ENCODE results near the gene PRDM1.

The PRDM1 gene

GRCh38 chr6:106113256-106113959 is 27.3 kb downstream of the PRDM1 start:
- H3K79me2 ChIP-seq (ENCODE audit: insufficient read depth, low read length), result no peaks in the 10 kb centered on the region
- H3K4me1 ChIP-seq (ENCODE audit: insufficient read depth, low read length), result peaks cover 31% of the 10 kb centered on the region
- no peak for TF ChIP-seq EZH2 (IDR thresholded peaks at IDR 0.05; ENCODE audit: borderline replicate concordance, low read depth, low read length, severe bottlenecking)
- TF ChIP-seq, protein P1, sequence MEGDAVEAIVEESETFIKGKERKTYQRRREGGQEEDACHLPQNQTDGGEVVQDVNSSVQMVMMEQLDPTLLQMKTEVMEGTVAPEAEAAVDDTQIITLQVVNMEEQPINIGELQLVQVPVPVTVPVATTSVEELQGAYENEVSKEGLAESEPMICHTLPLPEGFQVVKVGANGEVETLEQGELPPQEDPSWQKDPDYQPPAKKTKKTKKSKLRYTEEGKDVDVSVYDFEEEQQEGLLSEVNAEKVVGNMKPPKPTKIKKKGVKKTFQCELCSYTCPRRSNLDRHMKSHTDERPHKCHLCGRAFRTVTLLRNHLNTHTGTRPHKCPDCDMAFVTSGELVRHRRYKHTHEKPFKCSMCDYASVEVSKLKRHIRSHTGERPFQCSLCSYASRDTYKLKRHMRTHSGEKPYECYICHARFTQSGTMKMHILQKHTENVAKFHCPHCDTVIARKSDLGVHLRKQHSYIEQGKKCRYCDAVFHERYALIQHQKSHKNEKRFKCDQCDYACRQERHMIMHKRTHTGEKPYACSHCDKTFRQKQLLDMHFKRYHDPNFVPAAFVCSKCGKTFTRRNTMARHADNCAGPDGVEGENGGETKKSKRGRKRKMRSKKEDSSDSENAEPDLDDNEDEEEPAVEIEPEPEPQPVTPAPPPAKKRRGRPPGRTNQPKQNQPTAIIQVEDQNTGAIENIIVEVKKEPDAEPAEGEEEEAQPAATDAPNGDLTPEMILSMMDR (IDR thresholded peaks at IDR 0.05; ENCODE audit: borderline replicate concordance, extremely low read depth, low read length, poor library complexity, severe bottlenecking), result no peak
- no peak overlapping the region for H3K9ac ChIP-seq (ENCODE audit: low read depth, low read length)
- no peaks in the 10 kb centered on the region for H3K27me3 ChIP-seq (ENCODE audit: insufficient read depth, low read length, poor library complexity)
- no peak overlapping the region for H3K4me2 ChIP-seq (ENCODE audit: insufficient read depth, low read length)
- H3K36me3 ChIP-seq (ENCODE audit: insufficient read depth, low read length), result no peaks in the 10 kb centered on the region
- H2AFZ ChIP-seq (ENCODE audit: low read depth, low read length), result no peak overlapping the region
- DNase-seq, result no peak
- no peak overlapping the region for H3K27ac ChIP-seq (ENCODE audit: low read length)
- ATAC-seq (ENCODE audit: insufficient read depth, low read depth), result no peak
- H4K20me1 ChIP-seq (ENCODE audit: insufficient read depth, low read length), result no peaks in the 10 kb centered on the region
- no peak overlapping the region for H3K4me3 ChIP-seq (ENCODE audit: low read depth in 1 of 2, low read length in 2 of 2)
- no peaks in the 10 kb centered on the region for H3K9me3 ChIP-seq (ENCODE audit: insufficient read depth, low read length, severe bottlenecking)

GRCh38 chr6:106114492-106114891 is 28.4 kb downstream of the PRDM1 start:
- ATAC-seq (ENCODE audit: insufficient read depth, low read depth) (no peak), DNase-seq (no peak)
- H4K20me1 ChIP-seq (ENCODE audit: insufficient read depth, low read length), result no peaks in the 10 kb centered on the region

GRCh38 chr6:106115286-106115685 is 29.1 kb downstream of the PRDM1 start:
- no peaks in the 10 kb centered on the region for H4K20me1 ChIP-seq (ENCODE audit: insufficient read depth, low read length)
- no peaks in the 10 kb centered on the region for H3K79me2 ChIP-seq (ENCODE audit: insufficient read depth, low read length)
- TF ChIP-seq EZH2 (IDR thresholded peaks at IDR 0.05; ENCODE audit: borderline replicate concordance, low read depth, low read length, severe bottlenecking), result no peak
- TF ChIP-seq, protein P1 (IDR thresholded peaks at IDR 0.05; ENCODE audit: borderline replicate concordance, extremely low read depth, low read length, poor library complexity, severe bottlenecking), result no peak
- H3K27ac ChIP-seq (ENCODE audit: low read length), result no peak overlapping the region
- H2AFZ ChIP-seq (ENCODE audit: low read depth, low read length), result no peak overlapping the region
- H3K27me3 ChIP-seq (ENCODE audit: insufficient read depth, low read length, poor library complexity), result no peaks in the 10 kb centered on the region
- H3K4me1 ChIP-seq (ENCODE audit: insufficient read depth, low read length), result peaks cover 31% of the 10 kb centered on the region
- H3K9me3 ChIP-seq (ENCODE audit: insufficient read depth, low read length, severe bottlenecking), result no peaks in the 10 kb centered on the region
- H3K36me3 ChIP-seq (ENCODE audit: insufficient read depth, low read length), result no peaks in the 10 kb centered on the region
- ATAC-seq (ENCODE audit: insufficient read depth, low read depth), result no peak
- no peak for DNase-seq
- no peak overlapping the region for H3K4me2 ChIP-seq (ENCODE audit: insufficient read depth, low read length)
- no peak overlapping the region for H3K4me3 ChIP-seq (ENCODE audit: low read depth in 1 of 2, low read length in 2 of 2)
- no peak overlapping the region for H3K9ac ChIP-seq (ENCODE audit: low read depth, low read length)

More at GRCh38 chr6:106114492-106114891, 28.4 kb downstream of the PRDM1 start:
- Histone ChIP-seq H3K9ac (ENCODE audit: low read depth, low read length) (no peak overlapping the region), H3K4me1 (ENCODE audit: insufficient read depth, low read length) (peaks cover 31% of the 10 kb centered on the region), H3K4me2 (ENCODE audit: insufficient read depth, low read length) (no peak overlapping the region), H3K4me3 (ENCODE audit: low read depth in 1 of 2, low read length in 2 of 2) (no peak overlapping the region), H3K36me3 (ENCODE audit: insufficient read depth, low read length) (no peaks in the 10 kb centered on the region), H3K79me2 (ENCODE audit: insufficient read depth, low read length) (no peaks in the 10 kb centered on the region), H2AFZ (ENCODE audit: low read depth, low read length) (no peak overlapping the region), H3K9me3 (ENCODE audit: insufficient read depth, low read length, severe bottlenecking) (no peaks in the 10 kb centered on the region), H3K27me3 (ENCODE audit: insufficient read depth, low read length, poor library complexity) (no peaks in the 10 kb centered on the region), H3K27ac (ENCODE audit: low read length) (no peak overlapping the region)
- TF ChIP-seq, protein P1 (IDR thresholded peaks at IDR 0.05; ENCODE audit: borderline replicate concordance, extremely low read depth, low read length, poor library complexity, severe bottlenecking), result no peak
- TF ChIP-seq EZH2 (IDR thresholded peaks at IDR 0.05; ENCODE audit: borderline replicate concordance, low read depth, low read length, severe bottlenecking), result no peak

Data from DND-41 (cell line).